ENCODE data around the gene KMT2A.
A peak's percentile ranks its signal among the peaks of the same experiment; 100 is the strongest.
"Not testable (repeated sequence)": the region's sequence is repeated elsewhere in the genome, so short reads cannot be mapped to it uniquely, and the experiment has no call there.

The KMT2A gene

DNA sequence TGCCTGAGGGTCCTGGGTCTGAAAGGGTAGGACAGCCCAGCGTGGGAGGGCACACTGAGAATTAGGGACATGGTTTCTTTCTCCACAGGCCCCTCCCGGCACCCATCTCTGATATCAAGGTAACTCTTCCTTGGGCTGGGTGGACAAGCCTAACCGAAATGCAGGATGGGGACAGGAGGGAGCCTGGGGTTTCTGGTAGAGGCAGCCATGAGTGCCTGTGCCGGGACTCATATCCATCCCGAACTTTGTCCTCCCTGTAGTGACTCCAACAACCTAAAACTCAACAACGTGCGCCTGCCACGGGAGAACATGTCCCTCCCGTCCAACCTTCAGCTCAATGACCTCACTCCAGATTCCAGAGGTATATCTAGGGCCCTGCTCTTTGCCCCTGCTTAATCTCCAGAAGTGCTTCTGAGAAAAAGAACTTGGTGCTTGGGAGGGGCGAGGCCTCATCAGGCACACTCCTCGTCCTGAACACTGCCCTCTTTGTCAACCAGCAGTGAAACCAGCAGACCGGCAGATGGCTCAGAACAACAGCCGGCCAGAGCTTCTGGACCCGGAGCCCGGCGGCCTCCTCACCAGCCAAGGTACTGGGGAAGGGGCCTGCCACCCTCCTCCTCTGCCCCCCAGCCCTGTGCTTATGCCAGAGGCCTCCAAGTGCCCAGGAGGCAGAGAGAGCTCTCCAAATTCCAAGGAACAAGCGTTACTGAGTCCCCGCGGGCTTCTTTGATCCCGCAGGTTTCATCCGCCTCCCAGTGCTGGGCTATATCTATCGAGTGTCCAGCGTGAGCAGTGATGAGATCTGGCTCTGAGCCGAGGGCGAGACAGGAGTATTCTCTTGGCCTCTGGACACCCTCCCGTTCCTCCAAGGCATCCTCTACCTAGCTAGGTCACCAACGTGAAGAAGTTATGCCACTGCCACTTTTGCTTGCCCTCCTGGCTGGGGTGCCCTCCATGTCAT is 97.8 kb downstream of the KMT2A start:
- no peak for DNase-seq

GRCh38 chr11:118535261-118535660 is 99.0 kb downstream of the KMT2A start:
- DNase-seq: no peak

DNA sequence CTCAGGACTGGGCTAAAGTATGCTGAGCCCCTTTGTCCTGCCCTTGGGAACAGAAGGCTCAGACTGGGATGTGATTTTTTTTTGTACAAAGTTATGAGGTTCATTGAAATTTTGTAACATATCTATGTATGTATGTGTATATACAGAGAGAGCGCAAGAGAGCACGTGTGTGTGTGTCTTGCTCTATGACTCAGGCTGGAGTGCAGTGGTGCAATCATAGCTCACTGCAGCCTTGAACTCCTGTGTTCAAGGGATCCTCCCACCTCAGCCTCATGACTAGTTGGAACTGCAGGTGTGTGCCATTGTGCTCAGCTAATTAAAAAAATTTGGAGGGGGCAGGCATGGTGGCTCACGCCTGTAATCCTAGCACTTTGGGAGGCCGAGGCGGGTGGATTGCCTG is 100.4 kb downstream of the KMT2A start:
- no peak for DNase-seq

GRCh38 chr11:118537409-118537980 is 101.2 kb downstream of the KMT2A start:
- DNase-seq: no peak

DNA sequence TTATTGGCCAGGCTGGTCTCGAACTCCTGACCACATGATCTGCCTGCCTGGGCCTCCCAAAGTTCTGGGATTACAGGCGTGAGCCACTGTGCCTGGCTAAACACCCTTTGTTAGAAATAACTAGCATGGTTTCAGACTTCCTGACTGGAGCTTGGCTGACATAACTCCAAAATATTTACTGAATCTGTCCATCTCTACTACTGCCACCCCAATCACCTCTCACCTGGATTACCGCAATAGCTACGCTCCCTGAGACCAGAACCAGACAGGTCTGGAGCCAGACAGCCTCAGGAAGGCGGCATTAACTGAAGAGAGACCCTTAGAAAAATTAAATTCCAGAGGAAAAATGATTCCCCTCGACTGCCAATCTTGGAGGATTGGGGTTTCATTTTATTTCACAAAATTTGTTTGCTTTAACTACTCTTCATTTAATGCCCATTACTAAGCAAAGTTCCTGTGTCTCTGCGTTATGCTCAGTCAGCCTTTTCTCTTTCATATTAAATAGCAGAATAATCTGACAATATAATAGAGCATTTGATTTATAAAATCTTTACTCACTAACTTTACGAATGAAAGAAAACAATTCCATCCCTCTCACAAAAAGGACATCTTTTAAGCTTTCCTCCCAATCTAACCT is 107.8 kb downstream of the KMT2A start:
- no peak for DNase-seq

DNA sequence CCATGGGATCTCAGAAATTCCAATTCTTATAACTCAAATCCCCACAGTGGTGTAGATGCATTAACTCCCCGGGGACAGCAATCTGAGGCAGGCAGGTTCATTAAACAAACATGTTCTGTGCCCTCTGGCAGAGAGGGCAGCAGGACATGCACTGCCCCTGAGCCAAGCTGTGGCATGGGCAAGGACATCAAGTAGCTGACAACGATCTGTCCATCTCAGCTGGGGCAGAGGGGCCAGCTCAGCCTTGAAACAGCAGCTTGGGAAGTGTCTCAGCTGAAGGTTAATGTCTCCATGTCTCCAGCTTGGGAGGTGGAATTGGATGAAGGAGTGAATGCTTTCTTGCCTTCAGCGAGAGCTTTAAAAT is 108.3 kb downstream of the KMT2A start:
- DNase-seq: no peak

GRCh38 chr11:118545533-118545932 is 109.2 kb downstream of the KMT2A start:
- no peak for DNase-seq

DNA sequence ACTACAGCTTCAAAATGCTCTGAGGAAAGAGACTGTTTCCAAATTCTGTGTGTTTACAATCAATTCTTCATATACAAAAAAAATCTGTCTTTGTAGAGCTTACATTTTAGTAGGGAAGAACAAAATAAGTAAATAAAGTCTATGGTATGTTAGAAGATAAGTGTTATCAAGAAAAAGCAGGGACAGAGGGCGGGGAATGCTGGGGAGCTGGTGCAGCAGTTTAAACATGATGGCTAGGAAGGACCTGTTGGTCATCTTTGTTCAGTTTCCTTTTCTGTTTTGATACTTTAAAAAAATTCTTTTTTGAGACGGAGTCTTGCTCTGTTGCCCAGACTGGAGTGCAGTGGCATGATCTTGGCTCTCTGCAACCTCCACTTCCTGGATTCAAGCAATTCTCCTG is 110.8 kb downstream of the KMT2A start:
- DNase-seq: no peak

- no peak for DNase-seq
Observed at GRCh38 chr11:118552341-118552740, 116.0 kb downstream of the KMT2A start.

GRCh38 chr11:118560806-118561205 is 124.5 kb downstream of the KMT2A start:
- DNase-seq: no peak

DNA sequence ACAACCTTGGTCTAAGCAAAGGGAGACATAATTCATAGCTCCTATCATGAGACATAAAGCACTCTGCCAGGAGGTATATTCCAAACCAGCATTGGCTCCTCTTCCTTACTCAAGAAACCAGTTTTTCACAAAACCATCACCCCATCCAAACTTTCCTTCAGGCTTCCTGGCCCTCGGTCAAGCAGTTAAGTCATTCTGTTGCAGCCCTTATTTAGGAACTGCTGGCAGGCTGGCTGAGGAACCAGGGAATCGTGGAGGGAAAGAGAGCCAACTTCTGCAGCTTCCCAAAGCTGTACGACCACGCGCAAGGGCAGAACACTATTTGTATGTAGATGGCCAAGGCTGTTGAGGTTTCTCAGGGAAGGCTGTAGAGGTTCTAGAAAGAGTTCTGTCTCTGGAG is 128.8 kb downstream of the KMT2A start:
- DNase-seq: no peak

- no peak for DNase-seq
Observed at GRCh38 chr11:118569670-118570069, 133.4 kb downstream of the KMT2A start.

DNA sequence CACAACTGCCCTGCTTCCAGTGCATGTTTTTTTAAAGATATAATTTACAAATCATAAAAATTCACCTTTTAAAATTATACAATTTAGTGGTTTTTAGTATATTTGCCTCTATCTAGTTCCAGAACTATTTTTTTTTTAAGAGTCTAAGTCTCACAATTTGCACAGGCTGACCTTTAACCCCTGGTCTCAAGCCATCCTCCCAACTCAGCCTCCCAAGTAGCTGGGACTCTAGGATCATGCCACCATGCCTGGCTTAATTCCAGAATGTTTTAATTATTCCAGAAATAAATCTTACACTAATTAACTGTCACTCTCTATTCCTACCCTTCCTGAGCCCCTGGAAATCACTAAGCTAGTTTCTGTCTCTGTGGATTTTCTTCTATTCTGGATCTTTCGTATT is 134.5 kb downstream of the KMT2A start:
- DNase-seq: no peak

DNA sequence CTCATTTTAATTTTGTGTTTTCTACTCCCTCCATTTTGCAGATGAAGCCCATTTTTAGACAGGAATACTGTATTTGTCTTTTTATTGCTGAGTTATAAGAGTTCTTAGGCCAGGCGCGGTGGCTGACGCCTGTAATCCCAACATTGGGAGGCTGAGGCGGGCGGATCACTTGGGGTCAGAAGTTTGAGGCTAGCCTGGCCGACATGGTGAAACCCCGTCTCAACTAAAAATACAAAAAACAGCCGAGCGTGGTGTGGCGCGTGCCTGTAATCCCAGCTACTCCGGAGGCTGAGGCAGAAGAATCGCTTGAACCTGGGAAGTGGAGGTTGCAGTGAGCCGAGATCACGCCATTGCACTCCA is 135.4 kb downstream of the KMT2A start:
- DNase-seq: not testable (repeated sequence)

GRCh38 chr11:118572061-118572980 is 136.0 kb downstream of the KMT2A start, which contains the start of gene ARCN1:
Gene ARCN1 (plus strand): TSS chr11:118572409. CDS start chr11:118572548, 139 bp downstream.
- DNase-seq: peak; percentile 80

DNA sequence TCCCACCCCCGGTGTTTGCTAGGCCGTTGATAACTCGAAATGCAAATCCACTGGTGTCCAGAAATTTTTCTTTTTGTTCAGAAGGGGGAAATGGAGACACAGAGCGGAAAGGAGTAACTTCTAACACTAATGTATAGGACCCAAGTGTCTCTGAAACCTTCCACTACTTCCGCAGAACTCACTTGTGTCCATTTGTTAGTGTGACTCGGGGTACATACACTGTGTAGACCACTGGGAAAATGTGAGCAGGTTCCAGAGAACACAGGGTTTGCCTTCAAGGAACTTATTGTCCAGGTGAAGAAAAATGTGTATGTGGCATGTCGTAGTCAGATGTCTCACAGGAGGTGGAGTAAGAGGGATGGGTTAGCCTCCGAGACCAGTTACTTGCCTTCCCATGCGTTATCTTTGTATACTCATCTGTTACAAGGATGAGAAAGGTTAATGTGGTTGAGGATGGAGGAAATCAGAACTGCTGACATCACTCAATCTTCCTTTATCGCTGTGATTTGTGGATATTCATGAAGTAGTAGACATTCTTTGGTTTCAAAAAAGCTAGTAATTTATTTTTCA is 136.8 kb downstream of the KMT2A start:
- peak; percentile 42 for DNase-seq

GRCh38 chr11:118574636-118575035 is 138.3 kb downstream of the KMT2A start:
- DNase-seq: no peak

Data from stimulated activated CD4-positive, alpha-beta T cell treated with anti-CD3 and anti-CD28 coated beads, Interleukin-1b, Interleukin-23, amount 100 ng/mL, for 48 hours (primary cell).